BE2C (cell line): ENCODE results near the gene MAPK4.
"Not testable (repeated sequence)": the region's sequence is repeated elsewhere in the genome, so short reads cannot be mapped to it uniquely, and the experiment has no call there.

ENCODE experiments used
- DNase-seq: peaks from one replicate; pipeline ENCODE4 v3.0.0-alpha.2; 2020
- H3K27me3 ChIP-seq: fragments of 250-450 bp; sonication (Bioruptor Pico); 2 replicates; pipeline ENCODE4 v1.5.1; 2020; ENCODE audit warnings: mild to moderate bottlenecking
- H3K36me3 ChIP-seq: fragments of 250-450 bp; sonication (Bioruptor Pico); 2 replicates; pipeline ENCODE4 v1.5.1; 2020; ENCODE audit warnings: mild to moderate bottlenecking
- H3K4me1 ChIP-seq: fragments of 250-450 bp; sonication (Bioruptor Pico); 2 replicates; pipeline ENCODE4 v1.5.1; 2020
- H3K4me3 ChIP-seq: 2 replicates; pipeline ENCODE4 v1.5.1; 2011; ENCODE audit warnings: low read depth, low read length
- H3K9me3 ChIP-seq: fragments of 250-450 bp; sonication (Bioruptor Pico); 2 replicates; pipeline ENCODE4 v1.5.1; 2020
- CTCF ChIP-seq: IDR thresholded peaks from 2 replicates; pipeline ENCODE4 v1.5.1; 2012; ENCODE audit warnings: mild to moderate bottlenecking, low read depth, low read length

Gene MAPK4

GRCh38 chr18:50590593-50590992 is 30.7 kb downstream of the MAPK4 start:
- TF ChIP-seq CTCF = no peak
- DNase-seq = no peak
- Histone ChIP-seq H3K36me3 (no peaks in the 10 kb centered on the region), H3K9me3 (no peaks in the 10 kb centered on the region), H3K4me3 (no peak overlapping the region), H3K4me1 (no peaks in the 10 kb centered on the region), H3K27me3 (no peaks in the 10 kb centered on the region)

- Histone ChIP-seq H3K4me3 (no peak overlapping the region), H3K9me3 (no peaks in the 10 kb centered on the region), H3K27me3 (no peaks in the 10 kb centered on the region), H3K36me3 (no peaks in the 10 kb centered on the region), H3K4me1 (no peaks in the 10 kb centered on the region)
- TF ChIP-seq CTCF = no peak
- no peak for DNase-seq
Observed at GRCh38 chr18:50594012-50594411, 34.1 kb downstream of the MAPK4 start.

- H3K9me3 ChIP-seq = no peaks in the 10 kb centered on the region
- H3K36me3 ChIP-seq = no peaks in the 10 kb centered on the region
- TF ChIP-seq CTCF = no peak
- H3K4me3 ChIP-seq = no peak overlapping the region
- DNase-seq = no peak
- H3K4me1 ChIP-seq = no peaks in the 10 kb centered on the region
- no peaks in the 10 kb centered on the region for H3K27me3 ChIP-seq
Observed at GRCh38 chr18:50594942-50595341, 35.1 kb downstream of the MAPK4 start.

GRCh38 chr18:50602466-50602865 is 42.6 kb downstream of the MAPK4 start:
- no peak overlapping the region for H3K4me3 ChIP-seq
- H3K9me3 ChIP-seq = no peaks in the 10 kb centered on the region
- no peaks in the 10 kb centered on the region for H3K36me3 ChIP-seq
- H3K4me1 ChIP-seq = no peaks in the 10 kb centered on the region
- DNase-seq = no peak
- H3K27me3 ChIP-seq = no peaks in the 10 kb centered on the region
- no peak for TF ChIP-seq CTCF

- no peaks in the 10 kb centered on the region for H3K27me3 ChIP-seq
- no peaks in the 10 kb centered on the region for H3K36me3 ChIP-seq
- H3K4me1 ChIP-seq = no peaks in the 10 kb centered on the region
- no peak overlapping the region for H3K4me3 ChIP-seq
- no peaks in the 10 kb centered on the region for H3K9me3 ChIP-seq
- TF ChIP-seq CTCF = no peak
- no peak for DNase-seq
Observed at GRCh38 chr18:50606609-50607008, 46.7 kb downstream of the MAPK4 start.

- Histone ChIP-seq H3K27me3 (no peaks in the 10 kb centered on the region), H3K4me1 (no peaks in the 10 kb centered on the region)
Observed at GRCh38 chr18:50607378-50607926, 47.6 kb downstream of the MAPK4 start.

GRCh38 chr18:50609171-50609570 is 49.3 kb downstream of the MAPK4 start:
- H3K9me3 ChIP-seq, H3K4me3 ChIP-seq, H3K4me1 ChIP-seq, DNase-seq, H3K27me3 ChIP-seq, H3K36me3 ChIP-seq: not testable (repeated sequence)

More at GRCh38 chr18:50607378-50607926, 47.6 kb downstream of the MAPK4 start:
- no peak for TF ChIP-seq CTCF
- no peak for DNase-seq
- no peaks in the 10 kb centered on the region for H3K9me3 ChIP-seq
- H3K4me3 ChIP-seq = no peak overlapping the region
- H3K36me3 ChIP-seq = no peaks in the 10 kb centered on the region
